ENCODE data around the gene FBXO33. TPM values are rescaled to one million over a fixed set of nuclear protein-coding genes. Genes with fewer than 3 reads are reported as not detected.

FBXO33 gene
- polyA plus RNA-seq, 3 donors, result 9.0 to 14.8 (median 14.1) TPM

DNA sequence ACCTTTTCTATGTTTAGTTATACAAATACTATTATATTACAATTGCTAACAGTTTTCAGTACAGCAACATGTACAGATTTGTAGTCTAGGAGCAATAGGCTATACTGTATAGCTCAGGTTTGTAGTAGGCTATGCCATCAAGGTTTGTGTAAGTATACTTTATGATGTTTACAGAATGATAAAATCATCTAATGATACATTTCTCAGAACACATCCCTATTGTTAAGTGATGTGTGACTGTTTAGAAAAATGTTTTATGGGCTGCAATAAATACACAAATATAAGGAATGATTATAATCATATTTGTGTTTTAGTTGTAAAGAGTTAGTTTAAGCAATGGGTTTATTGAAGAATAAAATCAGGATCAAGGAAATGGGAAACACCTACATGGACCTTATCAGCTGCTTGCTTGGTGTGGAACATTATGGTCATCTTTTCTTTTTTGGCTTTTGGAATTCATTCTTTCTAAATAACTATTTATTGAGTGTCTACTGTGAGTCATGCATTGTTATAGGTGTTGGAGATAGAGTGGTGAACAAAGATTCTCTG lies 24.5 kb upstream of the FBXO33 start:
- Histone ChIP-seq H3K4me3 (replicated peaks in 1 of 3; ENCODE audit: low read depth in 2 of 3, low read length in 3 of 3) (no peak overlapping the region), H3K79me2 (ENCODE audit: insufficient read depth, low read length) (no peaks in the 10 kb centered on the region), H3K27me3 (ENCODE audit: control insufficient read depth in 2 of 2, insufficient read depth in 2 of 2, low read length in 2 of 2) (no peaks in the 10 kb centered on the region), H3K36me3 (replicated peaks in 1 of 2; ENCODE audit: control insufficient read depth in 1 of 2, insufficient read depth in 2 of 2, low read length in 2 of 2) (no peaks in the 10 kb centered on the region), H4K20me1 (ENCODE audit: insufficient read depth, low read length) (no peaks in the 10 kb centered on the region), H2AFZ (ENCODE audit: insufficient read depth, low read depth, low read length, poor library complexity, severe bottlenecking) (no peak overlapping the region), H3K9ac (ENCODE audit: insufficient read depth, low read length, poor library complexity, severe bottlenecking) (no peak overlapping the region), H3K9me3 (replicated peaks in 1 of 2; ENCODE audit: control insufficient read depth in 1 of 2, insufficient read depth in 1 of 2, low read length in 2 of 2) (no peaks in the 10 kb centered on the region), H3K4me1 (ENCODE audit: control insufficient read depth in 1 of 2, insufficient read depth in 2 of 2, low read length in 2 of 2) (no peaks in the 10 kb centered on the region), H3K4me2 (replicated peaks; ENCODE audit: extremely low read depth, low read length, poor library complexity, severe bottlenecking) (no peak overlapping the region), H3K27ac (ENCODE audit: low read depth in 1 of 2, low read length in 2 of 2) (no peak overlapping the region)
- DNase-seq, result no peak
- Mint-ChIP-seq H3K4me1 (no peaks in the 10 kb centered on the region), H3K36me3 (no peaks in the 10 kb centered on the region), H3K27ac (no peak overlapping the region), H3K27me3 (ENCODE audit: low read depth in 3 of 3) (peaks cover 0 to 4% (median 0%) of the 10 kb centered on the region in 3 donors), H3K9me3 (peaks cover 0 to 11% (median 0%) of the 10 kb centered on the region in 7 donors), H3K4me3 (no peak overlapping the region)
- TF ChIP-seq CTCF (IDR thresholded peaks at IDR 0.05), result no peak
- intact Hi-C loops (cut with micrococcal nuclease), result no loop called here

- TF ChIP-seq CTCF (IDR thresholded peaks at IDR 0.05), result no peak
- Histone ChIP-seq H3K9me3 (replicated peaks in 1 of 2; ENCODE audit: control insufficient read depth in 1 of 2, insufficient read depth in 1 of 2, low read length in 2 of 2) (no peaks in the 10 kb centered on the region), H3K4me3 (replicated peaks in 1 of 3; ENCODE audit: low read depth in 2 of 3, low read length in 3 of 3) (no peak overlapping the region), H3K27ac (ENCODE audit: low read depth in 1 of 2, low read length in 2 of 2) (no peak overlapping the region), H3K27me3 (ENCODE audit: control insufficient read depth in 2 of 2, insufficient read depth in 2 of 2, low read length in 2 of 2) (no peaks in the 10 kb centered on the region), H3K36me3 (replicated peaks in 1 of 2; ENCODE audit: control insufficient read depth in 1 of 2, insufficient read depth in 2 of 2, low read length in 2 of 2) (no peaks in the 10 kb centered on the region), H2AFZ (ENCODE audit: insufficient read depth, low read depth, low read length, poor library complexity, severe bottlenecking) (no peak overlapping the region), H3K4me2 (replicated peaks; ENCODE audit: extremely low read depth, low read length, poor library complexity, severe bottlenecking) (no peak overlapping the region), H4K20me1 (ENCODE audit: insufficient read depth, low read length) (no peaks in the 10 kb centered on the region), H3K79me2 (ENCODE audit: insufficient read depth, low read length) (no peaks in the 10 kb centered on the region), H3K9ac (ENCODE audit: insufficient read depth, low read length, poor library complexity, severe bottlenecking) (no peak overlapping the region), H3K4me1 (ENCODE audit: control insufficient read depth in 1 of 2, insufficient read depth in 2 of 2, low read length in 2 of 2) (no peaks in the 10 kb centered on the region)
- no CpG with 5 or more reads among the region's 2 CpGs for whole genome bisulfite sequencing (ENCODE audit: insufficient coverage)
- Mint-ChIP-seq H3K27me3 (ENCODE audit: low read depth in 3 of 3) (peaks cover 0 to 1% (median 0%) of the 10 kb centered on the region in 3 donors), H3K9me3 (peaks cover 0 to 11% (median 0%) of the 10 kb centered on the region in 7 donors), H3K27ac (no peak overlapping the region), H3K4me1 (no peaks in the 10 kb centered on the region), H3K36me3 (no peaks in the 10 kb centered on the region), H3K4me3 (no peak overlapping the region)
- no peak for DNase-seq
- intact Hi-C loops (cut with micrococcal nuclease), result no loop called here
Observed at GRCh38 chr14:39454906-39455539, 22.8 kb upstream of the FBXO33 start.
